Aorta (tissue), 5 donors: ENCODE measurements around the gene SEC31B. TPM values are rescaled to one million over a fixed set of nuclear protein-coding genes. Genes with fewer than 3 reads are reported as not detected.

Source experiments
- ATAC-seq: fragments of 200-7000 bp; cut with Tn5 transposase; one replicate; pipeline ENCODE4 v1.9.1; 2022; ENCODE audit warnings: moderate library complexity; ENCODE audit not compliant: low FRiP score
- DNase-seq, 2 donors: peaks; one replicate each; pipeline ENCODE4 v3.0.0-alpha.2; 2020
- H3K27ac ChIP-seq, 2 donors: one replicate each; pipeline ENCODE4 v1.5.1; 2013; ENCODE audit warnings: low read length in 2 of 2, mild to moderate bottlenecking in 2 of 2, moderate library complexity in 2 of 2, control low read depth in 1 of 2, inconsistent platforms in 1 of 2, low read depth in 1 of 2
- H3K27me3 ChIP-seq, 2 donors: one replicate each; pipeline ENCODE4 v1.6.1; 2013; ENCODE audit warnings: control low read depth in 1 of 2, low read length in 1 of 2, mild to moderate bottlenecking in 1 of 2, moderate library complexity in 1 of 2; ENCODE audit not compliant: insufficient read depth in 2 of 2, control insufficient read depth in 1 of 2
- H3K36me3 ChIP-seq, 2 donors: one replicate each; pipeline ENCODE4 v1.6.1; 2013; ENCODE audit warnings: control low read depth in 1 of 2, low read length in 1 of 2, mild to moderate bottlenecking in 1 of 2; ENCODE audit not compliant: insufficient read depth in 2 of 2, control insufficient read depth in 1 of 2
- H3K4me1 ChIP-seq, 2 donors: one replicate each; pipeline ENCODE4 v1.6.1; 2013; ENCODE audit warnings: low read length in 2 of 2, control low read depth in 1 of 2, mild to moderate bottlenecking in 1 of 2, moderate library complexity in 1 of 2; ENCODE audit not compliant: insufficient read depth in 2 of 2, control insufficient read depth in 1 of 2
- H3K4me3 ChIP-seq, 2 donors: one replicate each; pipeline ENCODE4 v1.5.1; 2013; ENCODE audit warnings: low read length in 2 of 2, control low read depth in 1 of 2, mild to moderate bottlenecking in 1 of 2
- H3K9me3 ChIP-seq: one replicate; pipeline ENCODE4 v1.6.1; 2013; ENCODE audit warnings: mild to moderate bottlenecking, low read length; ENCODE audit not compliant: control insufficient read depth
- WGBS, 2 donors: extraction: QIAGEN DNeasy Blood & Tissue Kit; methylation state at CpG; one replicate each; pipeline ENCODE4 v1.1.7; 2013; 5-methylcytosine and 5-hydroxymethylcytosine counted together
- intact Hi-C, 2 donors: fragments of 100-400 bp; cut with DNase I; formaldehyde crosslinking; loops; one replicate each; pipeline versions ENCODE4 v1.14.2 to v1.15.0; 2022
- polyA plus RNA-seq, 2 donors: library from polyadenylated mRNA; stranded (reverse); fragments of 200-250 nt; gene quantifications; one replicate each; pipeline ENCODE4 v1.2.3, GENCODE V29; 2013
- total RNA-seq, 2 donors: library from RNA; stranded (reverse); fragmentation: NEBNext Ultra II Directional; extraction: Animal tissue kit (Norgen Biotek cat#: 25700); gene quantifications; one replicate each; pipeline ENCODE4 v1.2.1, GENCODE V29; 2021
- donor health status: healthy with polysubstance abuse.
- donor health status: Bipolar disorder and iron deficiency.
- donor health status: DM: no; HTN: no; CAD: no.
- donor health status: DM: no; HTN: no; CAD: no.
- donor health status: DM: yes; HTN: yes; CAD: no.

SEC31B gene
- total and polyA plus RNA-seq, 4 donors = 4.6 to 20.0 (median 12.8) TPM

GRCh38 chr10:100481462-100482081 lies 38.1 kb downstream of the SEC31B start:
- ATAC-seq = peak; percentile 94
- no peaks in the 10 kb centered on the region for H3K9me3 ChIP-seq
- H3K27me3 ChIP-seq = no peaks in the 10 kb centered on the region
- no peaks in the 10 kb centered on the region for H3K4me1 ChIP-seq
- H3K27ac ChIP-seq = no peak overlapping the region
- WGBS, 2 donors = 2% methylated on average over 19 of the region's 19 CpGs
- intact Hi-C loops = no loop called here
- DNase-seq = peak; percentile 88 to 91
- H3K36me3 ChIP-seq = no peaks in the 10 kb centered on the region
- H3K4me3 ChIP-seq = peak overlapping the region in 1 of 2 donors; percentile 37

GRCh38 chr10:100480002-100480401 lies 39.7 kb downstream of the SEC31B start:
- intact Hi-C loops = no loop called here
- Histone ChIP-seq H3K27me3 (no peaks in the 10 kb centered on the region), H3K9me3 (no peaks in the 10 kb centered on the region), H3K4me3 (no peak overlapping the region), H3K36me3 (no peaks in the 10 kb centered on the region), H3K27ac (no peak overlapping the region), H3K4me1 (no peaks in the 10 kb centered on the region)
- ATAC-seq (no peak), DNase-seq (no peak)
- 65 to 72% methylated on average over 2 of the region's 2 CpGs for WGBS, 2 donors

GRCh38 chr10:100479037-100479436 lies 40.6 kb downstream of the SEC31B start:
- Histone ChIP-seq H3K4me1 (no peaks in the 10 kb centered on the region), H3K27ac (no peak overlapping the region), H3K27me3 (no peaks in the 10 kb centered on the region), H3K36me3 (no peaks in the 10 kb centered on the region), H3K9me3 (no peaks in the 10 kb centered on the region), H3K4me3 (no peak overlapping the region)
- DNase-seq (no peak), ATAC-seq (no peak)
- intact Hi-C loops = no loop called here
- 20 to 36% methylated on average over 4 of the region's 4 CpGs for WGBS, 2 donors

- no peaks in the 10 kb centered on the region for H3K4me1 ChIP-seq
- no peak overlapping the region for H3K4me3 ChIP-seq
- H3K9me3 ChIP-seq = no peaks in the 10 kb centered on the region
- H3K27me3 ChIP-seq = no peaks in the 10 kb centered on the region
- DNase-seq = no peak
- intact Hi-C loops = no loop called here
- WGBS, 2 donors = 22% methylated on average over 5 of the region's 5 CpGs
- no peak overlapping the region for H3K27ac ChIP-seq
- ATAC-seq = no peak
- H3K36me3 ChIP-seq = no peaks in the 10 kb centered on the region
Observed at GRCh38 chr10:100477970-100478369, 41.7 kb downstream of the SEC31B start.

GRCh38 chr10:100470367-100470766 lies 49.3 kb downstream of the SEC31B start:
- H3K4me3 ChIP-seq = no peak overlapping the region
- WGBS, 2 donors = 74 to 84% methylated on average over 3 of the region's 3 CpGs
- no peaks in the 10 kb centered on the region for H3K9me3 ChIP-seq
- H3K36me3 ChIP-seq = no peaks in the 10 kb centered on the region
- H3K27ac ChIP-seq = no peak overlapping the region
- DNase-seq = no peak
- intact Hi-C loops = no loop called here
- no peaks in the 10 kb centered on the region for H3K27me3 ChIP-seq
- no peaks in the 10 kb centered on the region for H3K4me1 ChIP-seq
- no peak for ATAC-seq

- DNase-seq (no peak), ATAC-seq (no peak)
- intact Hi-C loops = no loop called here
- H3K4me3 ChIP-seq = no peak overlapping the region
- H3K9me3 ChIP-seq = no peaks in the 10 kb centered on the region
- H3K4me1 ChIP-seq = no peaks in the 10 kb centered on the region
- WGBS, 2 donors = 68 to 73% methylated on average over 1 of the region's 1 CpG
- H3K27me3 ChIP-seq = no peaks in the 10 kb centered on the region
- no peak overlapping the region for H3K27ac ChIP-seq
- no peaks in the 10 kb centered on the region for H3K36me3 ChIP-seq
Observed at GRCh38 chr10:100469756-100470155, 49.9 kb downstream of the SEC31B start.

- ATAC-seq (no peak), DNase-seq (no peak)
- Histone ChIP-seq H3K27ac (no peak overlapping the region), H3K4me1 (no peaks in the 10 kb centered on the region), H3K9me3 (no peaks in the 10 kb centered on the region), H3K4me3 (no peak overlapping the region), H3K27me3 (no peaks in the 10 kb centered on the region), H3K36me3 (no peaks in the 10 kb centered on the region)
- intact Hi-C loops = no loop called here
Observed at GRCh38 chr10:100468978-100469377, 50.7 kb downstream of the SEC31B start.

- no peak overlapping the region for H3K4me3 ChIP-seq
- WGBS, 2 donors = 53 to 60% methylated on average over 5 of the region's 5 CpGs
Observed at GRCh38 chr10:100468322-100468721, 51.3 kb downstream of the SEC31B start.

GRCh38 chr10:100462709-100463108 lies 57.0 kb downstream of the SEC31B start, which contains the start of gene WNT8B:
Gene WNT8B (plus strand): TSS chr10:100463009. CDS start chr10:100463169, 160 bp downstream.
- 45 to 50% methylated on average over 3 to 4 of the region's 4 CpGs for WGBS, 2 donors
- DNase-seq (no peak), ATAC-seq (no peak)
- H3K4me1 ChIP-seq = no peaks in the 10 kb centered on the region
- H3K4me3 ChIP-seq = no peak within 1 kb of the TSS
- H3K36me3 ChIP-seq = no peaks in the 10 kb centered on the region
- no peaks in the 10 kb centered on the region for H3K9me3 ChIP-seq
- peaks cover 0 to 2% of the 10 kb centered on the region in 2 donors for H3K27me3 ChIP-seq
- intact Hi-C loops = no loop called here
- no peak within 1 kb of the TSS for H3K27ac ChIP-seq

More at GRCh38 chr10:100468322-100468721, 51.3 kb downstream of the SEC31B start:
- no peak for DNase-seq
- H3K27me3 ChIP-seq = no peaks in the 10 kb centered on the region
- no peak overlapping the region for H3K27ac ChIP-seq
- no peak for ATAC-seq
- no peaks in the 10 kb centered on the region for H3K36me3 ChIP-seq
- H3K4me1 ChIP-seq = no peaks in the 10 kb centered on the region
- H3K9me3 ChIP-seq = no peaks in the 10 kb centered on the region
- intact Hi-C loops = no loop called here
